ENCODE data around the gene TECPR2.

Gene TECPR2

GRCh38 chr14:102362545-102363181 is at the start of gene TECPR2, which contains the start of gene CINP:
Gene TECPR2, plus strand, starts transcription at chr14:102362941. Its CDS starts 13,781 bp downstream, at chr14:102376722.
Gene CINP, minus strand, starts transcription at chr14:102362890. Its CDS starts 39 bp downstream, at chr14:102362851.
- Histone ChIP-seq H3K27ac (ENCODE audit: low read depth, low read length) (peak within 1 kb of the TSS; percentile 20), H3K4me2 (ENCODE audit: low read length) (peak within 1 kb of the TSS; percentile 79), H3K9me3 (ENCODE audit: control insufficient read depth, insufficient read depth, low read length) (no peaks in the 10 kb centered on the region), H3K4me1 (ENCODE audit: control insufficient read depth, low read length) (peaks cover 40% of the 10 kb centered on the region), H3K79me2 (ENCODE audit: control insufficient read depth, low read length) (peaks cover 46% of the 10 kb centered on the region), H3K4me3 (ENCODE audit: low read length) (peak within 1 kb of the TSS; percentile 80), H3K27me3 (ENCODE audit: control insufficient read depth, low read length) (no peaks in the 10 kb centered on the region), H4K20me1 (ENCODE audit: control insufficient read depth, insufficient read depth, low read depth, low read length) (no peaks in the 10 kb centered on the region), H3K9me2 (replicated peaks; ENCODE audit: control insufficient read depth, low read length) (no peaks in the 10 kb centered on the region), H3K36me3 (ENCODE audit: control insufficient read depth, low read length) (peaks cover 9% of the 10 kb centered on the region), H3F3A (ENCODE audit: control insufficient read depth, insufficient read depth) (peaks cover 18% of the 10 kb centered on the region)
- TF ChIP-seq EZH2phosphoT487 (IDR thresholded peaks at IDR 0.05; ENCODE audit: borderline replicate concordance, low read length): no peak
- TF ChIP-seq, protein P1, sequence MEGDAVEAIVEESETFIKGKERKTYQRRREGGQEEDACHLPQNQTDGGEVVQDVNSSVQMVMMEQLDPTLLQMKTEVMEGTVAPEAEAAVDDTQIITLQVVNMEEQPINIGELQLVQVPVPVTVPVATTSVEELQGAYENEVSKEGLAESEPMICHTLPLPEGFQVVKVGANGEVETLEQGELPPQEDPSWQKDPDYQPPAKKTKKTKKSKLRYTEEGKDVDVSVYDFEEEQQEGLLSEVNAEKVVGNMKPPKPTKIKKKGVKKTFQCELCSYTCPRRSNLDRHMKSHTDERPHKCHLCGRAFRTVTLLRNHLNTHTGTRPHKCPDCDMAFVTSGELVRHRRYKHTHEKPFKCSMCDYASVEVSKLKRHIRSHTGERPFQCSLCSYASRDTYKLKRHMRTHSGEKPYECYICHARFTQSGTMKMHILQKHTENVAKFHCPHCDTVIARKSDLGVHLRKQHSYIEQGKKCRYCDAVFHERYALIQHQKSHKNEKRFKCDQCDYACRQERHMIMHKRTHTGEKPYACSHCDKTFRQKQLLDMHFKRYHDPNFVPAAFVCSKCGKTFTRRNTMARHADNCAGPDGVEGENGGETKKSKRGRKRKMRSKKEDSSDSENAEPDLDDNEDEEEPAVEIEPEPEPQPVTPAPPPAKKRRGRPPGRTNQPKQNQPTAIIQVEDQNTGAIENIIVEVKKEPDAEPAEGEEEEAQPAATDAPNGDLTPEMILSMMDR (IDR thresholded peaks at IDR 0.05; ENCODE audit: low read depth, low read length, poor library complexity, severe bottlenecking): no peak

DNA sequence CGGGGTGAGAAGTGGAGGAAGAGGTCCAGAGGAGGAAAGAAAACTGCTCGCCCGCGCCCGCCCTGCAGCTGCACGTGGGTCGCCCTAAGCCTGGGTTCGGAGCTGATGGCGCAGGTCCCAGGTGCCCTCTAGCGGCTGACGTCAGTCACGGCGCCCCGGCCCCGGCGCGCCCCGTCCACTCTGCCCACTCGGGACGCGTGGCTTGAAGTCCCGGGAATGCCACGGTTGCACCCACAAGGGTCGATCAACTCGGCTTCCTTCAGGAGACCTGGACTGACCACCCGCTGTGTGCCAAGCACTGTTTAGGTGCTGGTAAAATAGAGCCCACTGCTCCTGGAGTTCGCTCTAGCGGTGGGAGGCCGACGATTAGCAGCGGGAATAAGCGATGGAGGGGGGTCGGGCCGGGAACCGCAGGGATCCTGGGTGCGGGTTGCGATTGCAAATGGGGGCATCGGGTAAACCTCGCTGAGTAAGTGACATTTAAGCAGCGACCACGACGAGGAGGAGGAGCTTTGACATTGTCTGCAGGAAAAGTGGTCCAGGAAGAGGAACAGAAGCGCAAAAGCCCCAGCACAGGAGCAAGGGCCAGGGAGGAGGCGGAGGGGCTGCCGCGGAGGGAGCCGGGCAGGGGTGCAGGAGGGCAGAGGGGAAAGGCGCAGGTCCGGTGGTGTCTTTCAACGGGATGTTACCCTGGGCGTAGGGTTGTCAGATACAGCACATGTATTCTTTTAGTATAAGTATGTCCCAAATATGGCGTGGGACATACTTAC is 48.3 kb upstream of the TECPR2 start:
- no peak for TF ChIP-seq EZH2phosphoT487 (IDR thresholded peaks at IDR 0.05; ENCODE audit: borderline replicate concordance, low read length)
- TF ChIP-seq, protein P1 (IDR thresholded peaks at IDR 0.05; ENCODE audit: low read depth, low read length, poor library complexity, severe bottlenecking): peak; percentile 99
- H3K9me2 ChIP-seq (replicated peaks; ENCODE audit: control insufficient read depth, low read length): no peaks in the 10 kb centered on the region
- no peaks in the 10 kb centered on the region for H3K36me3 ChIP-seq (ENCODE audit: control insufficient read depth, low read length)
- H3K79me2 ChIP-seq (ENCODE audit: control insufficient read depth, low read length): 0 out of 2 replicates have a peak, but pooled peaks cover 4% of the 10 kb centered on the region
- H3K4me3 ChIP-seq (ENCODE audit: low read length): peak overlapping the region; percentile 96
- no peaks in the 10 kb centered on the region for H3F3A ChIP-seq (ENCODE audit: control insufficient read depth, insufficient read depth)
- no peaks in the 10 kb centered on the region for H4K20me1 ChIP-seq (ENCODE audit: control insufficient read depth, insufficient read depth, low read depth, low read length)
- no peaks in the 10 kb centered on the region for H3K9me3 ChIP-seq (ENCODE audit: control insufficient read depth, insufficient read depth, low read length)
- peaks cover 40% of the 10 kb centered on the region for H3K4me1 ChIP-seq (ENCODE audit: control insufficient read depth, low read length)
- H3K4me2 ChIP-seq (ENCODE audit: low read length): peak overlapping the region; percentile 99
- no peaks in the 10 kb centered on the region for H3K27me3 ChIP-seq (ENCODE audit: control insufficient read depth, low read length)
- H3K27ac ChIP-seq (ENCODE audit: low read depth, low read length): no peak overlapping the region

DNA sequence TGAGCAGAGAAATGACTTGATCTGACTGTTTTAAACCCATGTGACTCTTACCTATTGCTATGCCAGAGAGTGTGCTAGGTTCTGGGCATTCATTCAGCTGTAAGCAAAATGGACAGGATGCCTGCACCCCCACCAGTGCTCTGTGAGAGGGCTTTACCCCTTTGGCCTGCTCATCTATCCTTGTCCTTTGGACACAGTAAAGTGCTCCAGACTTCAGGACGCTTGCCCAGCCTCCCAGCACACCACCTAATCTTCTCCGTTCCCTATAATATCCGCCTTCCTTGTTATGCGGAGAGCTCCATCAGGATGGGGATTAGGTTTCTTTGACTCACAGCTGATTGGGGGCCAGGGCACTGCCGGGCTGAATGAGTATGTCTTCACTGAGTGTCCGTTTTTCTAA is 47.6 kb upstream of the TECPR2 start:
- Histone ChIP-seq H3K4me2 (ENCODE audit: low read length) (peak overlapping the region; percentile 99), H3K79me2 (ENCODE audit: control insufficient read depth, low read length) (peaks cover 6% of the 10 kb centered on the region), H4K20me1 (ENCODE audit: control insufficient read depth, insufficient read depth, low read depth, low read length) (no peaks in the 10 kb centered on the region), H3K36me3 (ENCODE audit: control insufficient read depth, low read length) (no peaks in the 10 kb centered on the region), H3K4me3 (ENCODE audit: low read length) (peak overlapping the region; percentile 96), H3K9me2 (replicated peaks; ENCODE audit: control insufficient read depth, low read length) (no peaks in the 10 kb centered on the region), H3K4me1 (ENCODE audit: control insufficient read depth, low read length) (peaks cover 40% of the 10 kb centered on the region), H3K27ac (ENCODE audit: low read depth, low read length) (no peak overlapping the region), H3F3A (ENCODE audit: control insufficient read depth, insufficient read depth) (no peaks in the 10 kb centered on the region), H3K27me3 (ENCODE audit: control insufficient read depth, low read length) (no peaks in the 10 kb centered on the region), H3K9me3 (ENCODE audit: control insufficient read depth, insufficient read depth, low read length) (no peaks in the 10 kb centered on the region)
- TF ChIP-seq EZH2phosphoT487 (IDR thresholded peaks at IDR 0.05; ENCODE audit: borderline replicate concordance, low read length): no peak
- TF ChIP-seq, protein P1 (IDR thresholded peaks at IDR 0.05; ENCODE audit: low read depth, low read length, poor library complexity, severe bottlenecking): no peak

All from DOHH2 (cell line).